Gastroesophageal sphincter (tissue), 4 donors: ENCODE measurements around the gene RPL32. TPM values are rescaled to one million over a fixed set of nuclear protein-coding genes. Genes with fewer than 3 reads are reported as not detected.
"Not testable (repeated sequence)": the region's sequence is repeated elsewhere in the genome, so short reads cannot be mapped to it uniquely, and the experiment has no call there.

ENCODE experiments used
- ATAC-seq: fragments of 150-250 bp; one replicate; pipeline ENCODE4 v1.9.1; 2016; ENCODE audit warnings: mild to moderate bottlenecking, moderate library complexity
- H3K27ac ChIP-seq, 4 donors: fragments of 200-600 bp; sonication (generic) in 3 of 4; 1 replicate in 3 of 4; 2 replicates in 1 of 4; pipeline ENCODE4 v1.5.1; 2016 to 2019
- H3K27me3 ChIP-seq: fragments of 200-600 bp; sonication (generic); one replicate; pipeline ENCODE4 v1.5.1; 2019
- H3K36me3 ChIP-seq, 2 donors: fragments of 200-600 bp; sonication (generic); one replicate each; pipeline ENCODE4 v1.5.1; 2019; ENCODE audit warnings: control low read depth in 1 of 2
- H3K4me1 ChIP-seq, 3 donors: fragments of 200-600 bp; sonication (generic); 1 replicate in 2 of 3; 2 replicates in 1 of 3; pipeline ENCODE4 v1.5.1; 2016 to 2019; ENCODE audit warnings: control low read depth in 2 of 3
- H3K4me3 ChIP-seq, 2 donors: fragments of 200-600 bp; sonication (generic); one replicate each; pipeline ENCODE4 v1.5.1; 2019; ENCODE audit warnings: mild to moderate bottlenecking in 1 of 2, moderate library complexity in 1 of 2
- H3K9me3 ChIP-seq, 3 donors: fragments of 200-600 bp; sonication (generic); one replicate each; pipeline ENCODE4 v1.5.1; 2017 to 2019; ENCODE audit warnings: control low read depth in 2 of 3
- CTCF ChIP-seq, 4 experiments: fragments of 200-600 bp in 2 of 4; fragments of 450-650 bp in 2 of 4; sonication (generic) in 1 of 4; IDR thresholded peaks; one replicate each; pipeline ENCODE4 v1.5.1; 2017 to 2019; ENCODE audit warnings: antibody characterized with exemption in 4 of 4, mild to moderate bottlenecking in 2 of 4, moderate library complexity in 2 of 4
- EP300 ChIP-seq: sonication (generic); formaldehyde crosslinking; IDR thresholded peaks from one replicate; pipeline ENCODE4 v1.6.1; 2017; ENCODE audit warnings: antibody characterized with exemption, mild to moderate bottlenecking
- POLR2A ChIP-seq, 2 donors: fragments of 450-650 bp; IDR thresholded peaks; one replicate each; pipeline ENCODE4 v1.6.1; 2017; ENCODE audit warnings: antibody characterized with exemption in 2 of 2, mild to moderate bottlenecking in 2 of 2, moderate library complexity in 1 of 2
- POLR2AphosphoS5 ChIP-seq: sonication (generic); formaldehyde crosslinking; IDR thresholded peaks from one replicate; pipeline ENCODE4 v1.6.1; 2017; ENCODE audit warnings: antibody characterized with exemption
- WGBS, 2 donors: methylation state at CpG; one replicate each; pipeline ENCODE4 v1.1.5; 2018; ENCODE audit warnings: low coverage in 1 of 2; 5-methylcytosine and 5-hydroxymethylcytosine counted together
- total RNA-seq, 4 donors: library from RNA; depleted of rRNA; stranded (reverse); fragments of >200 nt; gene quantifications; one replicate each; pipeline ENCODE4 v1.1.0, GENCODE V29; 2016

Gene RPL32
- total RNA-seq, 4 donors from 2014 or later = 679 to 924 (median 775) TPM

DNA sequence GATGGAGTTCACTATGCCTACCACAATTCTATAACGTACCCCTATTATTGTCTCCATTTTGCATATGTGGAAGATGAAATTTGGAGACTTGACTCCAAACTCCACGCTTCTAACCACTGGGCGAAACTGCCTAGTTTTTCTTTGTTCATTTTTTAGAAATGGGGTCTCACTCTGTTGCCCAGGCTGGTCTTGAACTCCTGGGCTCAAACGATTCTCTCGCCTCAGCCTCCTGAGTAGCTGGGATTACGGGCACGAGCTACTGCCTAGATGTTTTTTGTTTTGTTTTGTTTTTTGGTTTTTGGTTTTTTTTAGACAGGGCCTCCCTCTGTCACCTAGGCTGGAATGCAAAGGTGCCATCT lies 584 bp upstream of the RPL32 start:
- WGBS, 2 donors = 32 to 37% methylated on average over 7 of the region's 7 CpGs

GRCh38 chr3:12840591-12841148 lies 695 bp downstream of the RPL32 start:
- TF ChIP-seq EP300 (no peak), POLR2AphosphoS5 (no peak), CTCF (IDR thresholded peaks at IDR 0.05) (no peak), POLR2A (IDR thresholded peaks at IDR 0.05) (no peak)
- Histone ChIP-seq H3K4me3 (peak overlapping the region; percentile 79 to 82), H3K27me3 (no peaks in the 10 kb centered on the region), H3K4me1 (peaks cover 0 to 45% (median 14%) of the 10 kb centered on the region in 3 donors), H3K9me3 (no peaks in the 10 kb centered on the region), H3K36me3 (peaks cover 0 to 44% of the 10 kb centered on the region in 2 donors), H3K27ac (peak overlapping the region; percentile 79 to 94 (median 88))
- ATAC-seq = peak; percentile 40
- WGBS, 2 donors = 13 to 23% methylated on average over 5 to 7 of the region's 18 CpGs

More for the DNA sequence above, 584 bp upstream of the RPL32 start:
- H3K4me1 ChIP-seq = peaks cover 0 to 42% (median 14%) of the 10 kb centered on the region in 3 donors
- H3K27ac ChIP-seq = peak overlapping the region; percentile 79 to 94 (median 88)
- no peak for ATAC-seq
- peak overlapping the region in 1 of 2 donors; percentile 79 for H3K4me3 ChIP-seq
- TF ChIP-seq EP300 (no peak), CTCF (IDR thresholded peaks at IDR 0.05) (no peak), POLR2AphosphoS5 (no peak), POLR2A (IDR thresholded peaks at IDR 0.05) (no peak)
- H3K36me3 ChIP-seq = peaks cover 0 to 32% of the 10 kb centered on the region in 2 donors
- H3K9me3 ChIP-seq = no peaks in the 10 kb centered on the region
- no peaks in the 10 kb centered on the region for H3K27me3 ChIP-seq

DNA sequence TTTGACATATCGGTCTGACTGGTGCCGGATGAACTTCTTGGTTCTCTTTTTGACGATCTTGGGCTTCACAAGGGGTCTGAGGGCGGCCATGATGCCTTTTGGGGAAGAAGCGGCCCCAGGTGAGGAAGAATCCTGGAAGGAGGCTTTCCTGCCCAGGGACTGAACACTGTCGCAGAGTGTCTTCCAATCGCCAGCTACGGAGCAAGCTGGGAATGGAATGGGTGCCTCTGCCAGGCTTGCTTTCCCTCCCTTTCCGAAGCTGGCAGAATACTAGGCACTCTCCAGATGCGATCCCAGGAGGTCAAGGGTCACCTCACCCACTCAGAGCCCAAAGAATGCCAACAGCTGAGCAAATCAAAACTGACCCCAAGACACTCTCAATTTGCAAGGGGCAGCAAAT lies 1.2 kb downstream of the RPL32 start:
- Histone ChIP-seq H3K4me1 (peaks cover 0 to 45% (median 14%) of the 10 kb centered on the region in 3 donors), H3K36me3 (peaks cover 0 to 50% of the 10 kb centered on the region in 2 donors), H3K27ac (peak overlapping the region in 3 of 4 donors; percentile 87 to 94 (median 90)), H3K4me3 (peak overlapping the region; percentile 79 to 82)
- H3K9me3 ChIP-seq, ATAC-seq, H3K27me3 ChIP-seq: not testable (repeated sequence)
- WGBS, 2 donors = 52 to 57% methylated on average over 10 of the region's 10 CpGs

DNA sequence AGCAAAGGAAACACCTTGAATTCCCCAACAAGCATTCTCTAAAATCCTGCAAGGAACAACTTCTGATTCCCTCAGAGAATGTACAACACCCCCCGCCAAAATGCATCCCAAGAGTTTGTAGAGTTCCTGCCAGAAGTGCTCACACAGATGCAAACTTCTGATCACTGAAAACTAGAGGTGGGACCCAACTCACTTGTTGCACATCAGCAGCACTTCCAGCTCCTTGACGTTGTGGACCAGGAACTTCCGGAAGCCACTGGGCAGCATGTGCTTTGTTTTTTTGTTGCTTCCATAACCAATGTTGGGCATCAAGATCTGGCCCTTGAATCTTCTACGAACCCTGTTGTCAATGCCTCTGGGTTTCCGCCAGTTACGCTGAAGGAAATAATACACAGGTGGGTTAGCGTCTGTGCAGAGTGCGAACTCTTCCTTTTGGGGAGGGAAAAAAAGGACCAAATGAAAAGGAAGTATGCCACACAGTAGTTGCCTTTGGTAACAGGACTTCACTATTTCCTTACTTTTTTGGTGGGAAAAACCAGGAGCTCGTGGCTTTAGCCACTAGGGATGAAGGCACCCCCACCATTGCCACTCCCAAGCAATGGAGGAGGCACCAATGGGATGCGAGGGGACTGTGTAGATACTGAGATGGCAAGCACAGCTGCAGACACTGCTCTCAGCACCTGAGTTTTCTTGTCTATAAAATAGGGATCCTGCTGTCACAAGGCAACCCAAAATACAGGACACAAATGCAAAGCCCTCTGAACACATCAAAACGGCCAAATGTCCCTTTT lies 2.0 kb downstream of the RPL32 start:
- H3K4me1 ChIP-seq = peaks cover 0 to 45% (median 14%) of the 10 kb centered on the region in 3 donors
- TF ChIP-seq CTCF (IDR thresholded peaks at IDR 0.05) (no peak), POLR2AphosphoS5 (no peak), EP300 (no peak), POLR2A (IDR thresholded peaks at IDR 0.05) (no peak)
- peak overlapping the region in 1 of 2 donors; percentile 79 for H3K4me3 ChIP-seq
- 66 to 76% methylated on average over 3 to 10 of the region's 11 CpGs for WGBS, 2 donors
- H3K9me3 ChIP-seq = no peaks in the 10 kb centered on the region
- peaks cover 0 to 58% of the 10 kb centered on the region in 2 donors for H3K36me3 ChIP-seq
- peak overlapping the region in 1 of 4 donors; percentile 87 for H3K27ac ChIP-seq
- no peaks in the 10 kb centered on the region for H3K27me3 ChIP-seq
- ATAC-seq = no peak

DNA sequence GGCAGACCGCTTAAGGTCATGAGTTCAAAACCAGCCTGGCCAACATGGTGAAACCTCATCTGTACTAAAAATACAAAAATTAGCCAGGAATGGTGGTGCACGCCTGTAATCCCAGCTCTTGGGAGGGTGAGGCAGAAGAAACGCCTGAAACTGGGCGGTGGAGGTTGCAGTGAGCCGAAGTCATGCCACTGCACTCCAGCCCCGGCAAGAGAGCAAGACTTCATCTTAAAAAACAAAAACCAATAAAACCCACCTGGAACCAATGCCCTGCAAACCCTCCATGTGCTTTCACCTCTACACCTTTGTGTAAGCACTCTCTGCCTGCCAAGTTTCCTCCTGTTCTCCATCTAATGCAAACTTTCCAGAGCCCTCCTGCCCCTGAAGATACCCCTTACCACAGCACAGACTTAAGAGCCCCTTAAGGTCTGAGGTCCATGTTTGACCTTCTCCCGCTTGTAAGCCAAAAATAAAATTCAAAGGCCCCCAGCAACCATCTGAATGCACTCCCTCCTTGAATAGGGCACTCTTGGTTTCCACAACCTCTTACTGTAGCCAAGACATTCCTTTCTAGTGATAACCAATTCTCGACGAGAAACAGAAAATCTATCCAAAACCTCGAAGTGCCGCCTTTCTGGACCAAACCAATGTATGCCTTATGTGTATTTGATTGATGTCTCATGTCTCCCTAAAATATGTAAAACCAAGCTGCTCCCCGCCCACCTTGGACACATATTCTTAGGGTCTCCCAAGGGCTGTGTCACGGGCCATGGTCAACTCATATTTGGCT lies 3.0 kb downstream of the RPL32 start:
- H3K27me3 ChIP-seq = no peaks in the 10 kb centered on the region
- ATAC-seq = no peak
- no peaks in the 10 kb centered on the region for H3K9me3 ChIP-seq
- peaks cover 0 to 67% of the 10 kb centered on the region in 2 donors for H3K36me3 ChIP-seq
- peaks cover 0 to 45% (median 14%) of the 10 kb centered on the region in 3 donors for H3K4me1 ChIP-seq
- no peak overlapping the region for H3K4me3 ChIP-seq
- 58 to 59% methylated on average over 9 to 12 of the region's 13 CpGs for WGBS, 2 donors
- TF ChIP-seq POLR2A (IDR thresholded peaks at IDR 0.05) = no peak
- H3K27ac ChIP-seq = peak overlapping the region in 1 of 4 donors; percentile 24
